NCI-H2029 (cell line): ENCODE results near the gene OR5AP2.
"Not testable (repeated sequence)": the region's sequence is repeated elsewhere in the genome, so short reads cannot be mapped to it uniquely, and the experiment has no call there.

Source experiments
- DNase-seq: peaks from one replicate; lab custom pipeline; 2025; lab: John Stamatoyannopoulos, UW

Gene OR5AP2

GRCh38 chr11:56642339-56642738 lies at the start of gene OR5AP2:
OR5AP2 (minus strand) TSS chr11:56642439; CDS start chr11:56642439, 0 bp downstream.
- no peak for DNase-seq

GRCh38 chr11:56691179-56691578 lies 48.9 kb upstream of the OR5AP2 start:
- DNase-seq: not testable (repeated sequence)

- DNase-seq: no peak
Observed at GRCh38 chr11:56688554-56689100, 46.4 kb upstream of the OR5AP2 start.

- no peak for DNase-seq
Observed at GRCh38 chr11:56670984-56671383, 28.7 kb upstream of the OR5AP2 start.

GRCh38 chr11:56663386-56663785 lies 21.1 kb upstream of the OR5AP2 start, which contains the start of gene OR5AR1:
OR5AR1 (plus strand) TSS chr11:56663686; CDS start chr11:56663686, 0 bp downstream.
- no peak for DNase-seq

- DNase-seq: no peak
Observed at GRCh38 chr11:56659755-56660154, 17.5 kb upstream of the OR5AP2 start.

- no peak for DNase-seq
Observed at GRCh38 chr11:56637500-56637899, 4.7 kb downstream of the OR5AP2 start.

GRCh38 chr11:56636861-56637260 lies 5.4 kb downstream of the OR5AP2 start:
- DNase-seq: no peak

GRCh38 chr11:56632329-56632728 lies 9.9 kb downstream of the OR5AP2 start:
- DNase-seq: no peak

- no peak for DNase-seq
Observed at GRCh38 chr11:56625946-56626345, 16.3 kb downstream of the OR5AP2 start.

GRCh38 chr11:56624661-56625110 lies 17.6 kb downstream of the OR5AP2 start:
- DNase-seq: no peak

GRCh38 chr11:56611174-56611573 lies 31.1 kb downstream of the OR5AP2 start:
- no peak for DNase-seq

GRCh38 chr11:56592088-56592717 lies 50.0 kb downstream of the OR5AP2 start:
- not testable (repeated sequence) for DNase-seq
